Camera-type eye (tissue), 1 donor: ENCODE measurements around the gene FOXD4L5. TPM values are rescaled to one million over a fixed set of nuclear protein-coding genes. Genes with fewer than 3 reads are reported as not detected.

ENCODE experiments used
- total RNA-seq: library from RNA; depleted of rRNA; stranded (reverse); fragments of >200 nt; gene quantifications from one replicate; pipeline ENCODE4 v1.2.3, GENCODE V29; 2014

The FOXD4L5 gene
- total RNA-seq, result 0.22 TPM

GRCh38 chr9:65285109-65285508 lies at the start of gene FOXD4L5:
Gene FOXD4L5, minus strand, starts transcription at chr9:65285209. Its CDS starts 832 bp downstream, at chr9:65284377.

